ENCODE measurements around the gene RASA2.

RASA2 gene

DNA sequence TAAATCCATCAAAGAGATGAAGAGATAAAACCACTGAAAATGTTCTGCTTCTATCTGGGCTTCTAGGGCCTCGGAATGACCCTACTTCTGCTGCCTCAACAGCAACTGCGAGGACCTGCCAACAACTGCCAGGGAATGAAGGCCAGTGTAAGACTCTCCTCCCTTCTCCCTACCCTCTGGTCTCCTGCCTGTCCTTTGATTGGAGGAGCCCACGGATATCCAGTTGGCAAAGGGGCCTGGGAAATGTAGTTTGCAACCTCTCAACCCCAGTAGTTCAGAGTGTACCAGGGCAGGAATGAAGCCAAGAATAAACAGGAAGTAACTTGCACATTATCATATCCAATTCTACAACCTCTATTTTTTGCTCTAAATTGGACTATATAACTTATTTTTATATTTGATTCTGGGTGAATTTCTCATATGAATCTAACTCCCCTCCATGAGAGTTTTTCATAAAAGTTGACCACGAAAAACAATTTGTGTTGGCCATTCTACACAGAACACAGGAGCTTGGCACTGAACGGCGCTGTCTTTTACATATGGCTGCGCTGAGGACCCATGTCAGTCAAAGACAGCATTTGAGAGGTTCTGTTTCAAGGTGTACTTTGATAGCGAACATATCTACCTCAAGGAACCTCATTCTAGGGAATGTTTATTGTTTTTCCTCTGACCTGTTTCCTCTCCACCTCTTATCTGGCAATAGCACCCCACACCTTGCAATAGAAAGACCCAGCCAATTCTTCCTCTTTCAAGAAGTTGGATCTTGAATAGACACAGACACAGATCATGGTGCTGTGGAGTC, 160.1 kb downstream of the RASA2 start:
- TF ChIP-seq, protein P1, sequence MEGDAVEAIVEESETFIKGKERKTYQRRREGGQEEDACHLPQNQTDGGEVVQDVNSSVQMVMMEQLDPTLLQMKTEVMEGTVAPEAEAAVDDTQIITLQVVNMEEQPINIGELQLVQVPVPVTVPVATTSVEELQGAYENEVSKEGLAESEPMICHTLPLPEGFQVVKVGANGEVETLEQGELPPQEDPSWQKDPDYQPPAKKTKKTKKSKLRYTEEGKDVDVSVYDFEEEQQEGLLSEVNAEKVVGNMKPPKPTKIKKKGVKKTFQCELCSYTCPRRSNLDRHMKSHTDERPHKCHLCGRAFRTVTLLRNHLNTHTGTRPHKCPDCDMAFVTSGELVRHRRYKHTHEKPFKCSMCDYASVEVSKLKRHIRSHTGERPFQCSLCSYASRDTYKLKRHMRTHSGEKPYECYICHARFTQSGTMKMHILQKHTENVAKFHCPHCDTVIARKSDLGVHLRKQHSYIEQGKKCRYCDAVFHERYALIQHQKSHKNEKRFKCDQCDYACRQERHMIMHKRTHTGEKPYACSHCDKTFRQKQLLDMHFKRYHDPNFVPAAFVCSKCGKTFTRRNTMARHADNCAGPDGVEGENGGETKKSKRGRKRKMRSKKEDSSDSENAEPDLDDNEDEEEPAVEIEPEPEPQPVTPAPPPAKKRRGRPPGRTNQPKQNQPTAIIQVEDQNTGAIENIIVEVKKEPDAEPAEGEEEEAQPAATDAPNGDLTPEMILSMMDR (IDR thresholded peaks at IDR 0.05; ENCODE audit: extremely low read depth, insufficient read depth, missing control alignments): no peak
- DNase-seq (ENCODE audit: low spot score): no peak
- in situ Hi-C loops (cut with MboI; ENCODE audit: low pct_unique_long_range_greater_than_20kb, low sequenced_read_pairs, unreplicated experiment): no loop called here

GRCh38 chr3:141647562-141647915, 160.7 kb downstream of the RASA2 start:
- TF ChIP-seq, protein P1 (IDR thresholded peaks at IDR 0.05; ENCODE audit: extremely low read depth, insufficient read depth, missing control alignments): no peak
- in situ Hi-C loops (cut with MboI; ENCODE audit: low pct_unique_long_range_greater_than_20kb, low sequenced_read_pairs, unreplicated experiment): no loop called here
- no peak for DNase-seq (ENCODE audit: low spot score)

- no peak for DNase-seq (ENCODE audit: low spot score)
- in situ Hi-C loops (cut with MboI; ENCODE audit: low pct_unique_long_range_greater_than_20kb, low sequenced_read_pairs, unreplicated experiment): no loop called here
- TF ChIP-seq, protein P1 (IDR thresholded peaks at IDR 0.05; ENCODE audit: extremely low read depth, insufficient read depth, missing control alignments): no peak
These were observed 161.5 kb downstream of the RASA2 start for GRCh38 chr3:141648055-141648910.

DNA sequence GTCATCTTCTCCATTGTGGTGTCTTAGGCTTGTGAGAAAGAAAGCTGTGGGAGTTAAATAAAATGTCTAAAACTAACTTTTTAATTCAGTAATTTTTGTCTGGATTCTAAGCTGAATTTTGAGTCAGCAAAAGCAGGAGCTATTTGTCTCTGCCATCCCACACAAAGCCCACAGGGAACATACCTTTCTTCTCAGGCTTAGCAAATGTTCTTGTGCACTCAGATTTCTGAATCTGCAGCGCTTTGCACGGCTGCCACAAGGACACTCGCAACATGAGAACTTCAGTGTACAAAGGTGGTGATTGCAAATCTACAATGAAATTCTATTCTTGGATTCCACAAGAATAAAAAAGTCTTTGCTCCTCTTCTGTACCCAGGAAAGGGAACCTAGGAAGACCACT, 163.0 kb downstream of the RASA2 start:
- no peak for DNase-seq (ENCODE audit: low spot score)
- TF ChIP-seq, protein P1 (IDR thresholded peaks at IDR 0.05; ENCODE audit: extremely low read depth, insufficient read depth, missing control alignments): no peak
- in situ Hi-C loops (cut with MboI; ENCODE audit: low pct_unique_long_range_greater_than_20kb, low sequenced_read_pairs, unreplicated experiment): no loop called here

DNA sequence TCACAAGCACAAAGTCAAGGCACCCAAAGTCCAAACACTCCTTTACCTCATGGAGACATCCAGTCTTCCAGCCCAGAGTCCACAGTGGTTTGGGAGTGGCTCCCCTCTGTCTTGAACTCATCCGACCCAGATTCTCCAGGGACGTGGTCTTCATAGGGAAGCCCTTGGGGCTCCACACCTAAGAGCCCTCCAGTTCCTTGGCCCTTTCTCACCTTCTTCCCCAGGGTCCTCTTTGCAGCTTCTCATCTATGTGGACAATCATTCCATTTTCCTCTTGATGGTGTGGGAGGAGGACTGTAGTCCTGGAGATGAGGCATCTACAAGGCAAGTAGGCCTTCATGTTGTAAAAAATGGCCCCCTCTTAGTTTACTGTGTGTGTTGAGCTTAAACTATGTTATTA, 164.0 kb downstream of the RASA2 start:
- TF ChIP-seq, protein P1 (IDR thresholded peaks at IDR 0.05; ENCODE audit: extremely low read depth, insufficient read depth, missing control alignments): no peak

DNA sequence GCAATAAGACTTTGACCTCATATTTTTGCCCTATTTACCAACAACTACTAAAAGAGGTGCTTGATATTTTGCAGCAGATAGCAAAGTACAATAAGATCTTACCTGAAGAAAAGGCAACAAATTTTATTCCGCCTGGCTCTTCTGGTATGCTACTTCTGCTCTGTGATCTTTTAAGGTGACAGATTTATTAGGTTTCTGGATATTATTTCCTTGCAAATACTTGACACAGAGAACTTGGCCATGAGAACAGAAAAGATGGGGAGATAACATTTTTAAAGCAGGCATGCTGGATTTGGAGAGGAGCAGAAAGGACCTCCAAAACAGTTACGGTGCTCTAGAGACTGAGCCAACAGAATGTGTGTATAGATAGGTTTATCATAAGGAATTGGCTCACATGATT, 164.6 kb downstream of the RASA2 start:
- in situ Hi-C loops (cut with MboI; ENCODE audit: low pct_unique_long_range_greater_than_20kb, low sequenced_read_pairs, unreplicated experiment): no loop called here
- DNase-seq (ENCODE audit: low spot score): no peak
- TF ChIP-seq, protein P1 (IDR thresholded peaks at IDR 0.05; ENCODE audit: extremely low read depth, insufficient read depth, missing control alignments): no peak

More for the DNA sequence above, 164.0 kb downstream of the RASA2 start:
- in situ Hi-C loops (cut with MboI; ENCODE audit: low pct_unique_long_range_greater_than_20kb, low sequenced_read_pairs, unreplicated experiment): no loop called here
- no peak for DNase-seq (ENCODE audit: low spot score)

All from GM13977 (cell line).